Erythroblast (primary cell): Measurements from ENCODE around the gene C12orf76.
"Not testable (repeated sequence)": the region's sequence is repeated elsewhere in the genome, so short reads cannot be mapped to it uniquely, and the experiment has no call there.

ENCODE experiments used
- DNase-seq, 2 experiments: peaks; one replicate each; lab custom pipeline; 2025; lab: John Stamatoyannopoulos, UW
- GATA1 ChIP-seq: IDR thresholded peaks from 2 replicates; pipeline ENCODE4 v1.6.1; 2011; ENCODE audit warnings: low read depth, mild to moderate bottlenecking, control low read depth, low read length, moderate library complexity
- POLR2A ChIP-seq: IDR thresholded peaks from 2 replicates; pipeline ENCODE4 v1.6.1; 2011; ENCODE audit warnings: mild to moderate bottlenecking, low read length

The C12orf76 gene

GRCh38 chr12:110048242-110049027 is at the start of gene C12orf76:
C12orf76 (minus strand) TSS chr12:110048522; CDS start chr12:110048495, 27 bp downstream.
- no peak for TF ChIP-seq GATA1
- peak; percentile 78 for TF ChIP-seq POLR2A
- peak; percentile 91 to 93 for DNase-seq

GRCh38 chr12:110093631-110094311 is 45.4 kb upstream of the C12orf76 start:
- DNase-seq = peak in 1 of 2 experiments; percentile 26
- TF ChIP-seq GATA1 = no peak

GRCh38 chr12:110091136-110091711 is 42.9 kb upstream of the C12orf76 start:
- no peak for TF ChIP-seq POLR2A
- no peak for TF ChIP-seq GATA1
- DNase-seq = no peak

- TF ChIP-seq POLR2A = no peak
- no peak for TF ChIP-seq GATA1
- no peak for DNase-seq
These were observed 42.2 kb upstream of the C12orf76 start for GRCh38 chr12:110090266-110091135.

- TF ChIP-seq POLR2A (no peak), GATA1 (no peak)
- no peak for DNase-seq
These were observed 40.6 kb upstream of the C12orf76 start for GRCh38 chr12:110088936-110089335.

GRCh38 chr12:110088216-110088615 is 39.9 kb upstream of the C12orf76 start:
- not testable (repeated sequence) for DNase-seq

GRCh38 chr12:110084314-110085015 is 36.1 kb upstream of the C12orf76 start:
- DNase-seq = no peak
- TF ChIP-seq GATA1 (no peak), POLR2A (no peak)

GRCh38 chr12:110080410-110080809 is 32.1 kb upstream of the C12orf76 start:
- no peak for DNase-seq
- TF ChIP-seq POLR2A = no peak
- TF ChIP-seq GATA1 = no peak

- DNase-seq = peak; percentile 43 to 49
- TF ChIP-seq GATA1 (no peak), POLR2A (peak; percentile 36)
These were observed 31.4 kb upstream of the C12orf76 start for GRCh38 chr12:110079477-110080400.

GRCh38 chr12:110077800-110078199 is 29.5 kb upstream of the C12orf76 start:
- TF ChIP-seq POLR2A = no peak
- no peak for DNase-seq

GRCh38 chr12:110075880-110076279 is 27.6 kb upstream of the C12orf76 start:
- TF ChIP-seq GATA1 (no peak), POLR2A (no peak)
- DNase-seq = no peak

- no peak for DNase-seq
These were observed 25.8 kb upstream of the C12orf76 start for GRCh38 chr12:110074089-110074488.

More at GRCh38 chr12:110074089-110074488, 25.8 kb upstream of the C12orf76 start:
- TF ChIP-seq POLR2A (no peak), GATA1 (no peak)
